ENCODE data around the gene SLIT1.

GRCh38 chr10:97050956-97051496, 134.7 kb downstream of the SLIT1 start:
- TF ChIP-seq CTCF (IDR thresholded peaks at IDR 0.05; ENCODE audit: control extremely low read depth in 1 of 3, insufficient read depth in 1 of 3, low read depth in 1 of 3, low read length in 3 of 3) = no peak
- no peak for TF ChIP-seq ZNF274 (IDR thresholded peaks at IDR 0.05; ENCODE audit: borderline replicate concordance, extremely low read depth, low read length)
- no peak for TF ChIP-seq GABPA (IDR thresholded peaks at IDR 0.05; ENCODE audit: borderline replicate concordance, insufficient read depth, low read length)
- no peak for TF ChIP-seq SP2 (IDR thresholded peaks at IDR 0.05; ENCODE audit: low read length)
- no peak for TF ChIP-seq CHD7 (IDR thresholded peaks at IDR 0.05; ENCODE audit: insufficient replicate concordance, low read length)
- no peak for TF ChIP-seq CHD2 (IDR thresholded peaks at IDR 0.05; ENCODE audit: low read length)

All from H1 (cell line).